Osteoblast (primary cell): Measurements from ENCODE around the gene CCDC184. TPM values are rescaled to one million over a fixed set of nuclear protein-coding genes. Genes with fewer than 3 reads are reported as not detected.
A peak's percentile ranks its signal among the peaks of the same experiment; 100 is the strongest.
"Not testable (repeated sequence)": the region's sequence is repeated elsewhere in the genome, so short reads cannot be mapped to it uniquely, and the experiment has no call there.

Source experiments
- DNase-seq: peaks from one replicate; pipeline ENCODE4 v3.0.0; 2011; ENCODE audit warnings: low spot score, mixed read lengths; ENCODE audit not compliant: insufficient read length; ENCODE audit errors: missing footprints
- H2AFZ ChIP-seq: 2 replicates; pipeline ENCODE4 v1.6.0; 2011; ENCODE audit warnings: mild to moderate bottlenecking, low read length
- H3K27ac ChIP-seq: 2 replicates; pipeline ENCODE4 v1.5.1; 2011; ENCODE audit warnings: mild to moderate bottlenecking, low read depth, low read length, moderate library complexity
- H3K27me3 ChIP-seq: 2 replicates; pipeline ENCODE4 v1.6.0; 2012; ENCODE audit warnings: mild to moderate bottlenecking, control low read depth, inconsistent platforms, low read length, moderate library complexity; ENCODE audit not compliant: insufficient read depth
- H3K36me3 ChIP-seq: 2 replicates; pipeline ENCODE4 v1.5.1; 2011; ENCODE audit warnings: mild to moderate bottlenecking, low read length, control low read depth, moderate library complexity; ENCODE audit not compliant: insufficient read depth
- H3K4me1 ChIP-seq: 2 replicates; pipeline ENCODE4 v1.5.1; 2011; ENCODE audit warnings: mild to moderate bottlenecking, low read length, control low read depth, moderate library complexity; ENCODE audit not compliant: insufficient read depth
- H3K4me2 ChIP-seq: 2 replicates; pipeline ENCODE4 v1.6.0; 2011; ENCODE audit warnings: mild to moderate bottlenecking, low read length; ENCODE audit not compliant: insufficient read depth
- H3K4me3 ChIP-seq: fragments of 200-600 bp; sonication (generic); 3 replicates; pipeline ENCODE4 v1.5.1; 2012; ENCODE audit warnings: mild to moderate bottlenecking, low read length, inconsistent platforms; ENCODE audit not compliant: insufficient read depth
- H3K79me2 ChIP-seq: 2 replicates; pipeline ENCODE4 v1.6.0; 2012; ENCODE audit warnings: mild to moderate bottlenecking, low read length, control low read depth, inconsistent platforms; ENCODE audit not compliant: insufficient read depth
- H3K9me3 ChIP-seq: 2 replicates; pipeline ENCODE4 v1.5.1; 2011; ENCODE audit warnings: low read depth, low read length, control low read depth
- H4K20me1 ChIP-seq: 2 replicates; pipeline ENCODE4 v1.6.0; 2012; ENCODE audit warnings: mild to moderate bottlenecking, low read length, control low read depth; ENCODE audit not compliant: insufficient read depth
- total RNA-seq: library from RNA; depleted of rRNA; stranded (reverse); fragments of >200 nt; gene quantifications from 2 replicates; pipeline ENCODE4 v1.2.3, GENCODE V29; 2012
- TF ChIP-seq, protein P1 (sequence below): IDR thresholded peaks from 2 replicates; pipeline ENCODE4 v1.5.1; 2011; ENCODE audit warnings: mild to moderate bottlenecking, low read depth, low read length, moderate library complexity; ENCODE audit errors: extremely low read depth

CCDC184 gene
- total RNA-seq, 1 donor: under 0.01 TPM

DNA sequence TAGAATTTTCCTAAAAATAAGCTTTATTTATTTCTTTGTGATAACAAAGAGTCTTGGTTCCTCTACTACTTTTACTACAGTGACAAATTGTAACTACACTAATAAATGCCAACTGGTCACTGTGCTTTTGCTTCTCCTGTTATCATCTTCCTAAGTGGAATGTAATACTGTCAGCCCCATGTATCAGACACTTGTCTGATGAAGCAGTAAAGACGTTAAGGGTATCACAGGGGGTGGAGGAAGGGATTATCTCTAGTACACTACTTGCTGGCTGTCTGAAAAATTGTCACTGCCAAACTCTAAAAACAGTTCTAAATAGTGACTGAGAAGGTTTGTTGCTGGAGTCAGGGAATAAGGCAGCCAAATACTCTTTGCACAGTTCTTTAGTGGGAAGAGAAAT, 37.5 kb upstream of the CCDC184 start:
- Histone ChIP-seq H3K27me3 (no peaks in the 10 kb centered on the region), H3K4me2 (no peak overlapping the region), H3K4me3 (no peak overlapping the region), H3K9me3 (no peaks in the 10 kb centered on the region), H4K20me1 (no peaks in the 10 kb centered on the region), H2AFZ (no peak overlapping the region), H3K36me3 (peaks cover 70% of the 10 kb centered on the region), H3K27ac (no peak overlapping the region), H3K4me1 (no peaks in the 10 kb centered on the region), H3K79me2 (no peaks in the 10 kb centered on the region)
- DNase-seq: no peak
- TF ChIP-seq, protein P1, sequence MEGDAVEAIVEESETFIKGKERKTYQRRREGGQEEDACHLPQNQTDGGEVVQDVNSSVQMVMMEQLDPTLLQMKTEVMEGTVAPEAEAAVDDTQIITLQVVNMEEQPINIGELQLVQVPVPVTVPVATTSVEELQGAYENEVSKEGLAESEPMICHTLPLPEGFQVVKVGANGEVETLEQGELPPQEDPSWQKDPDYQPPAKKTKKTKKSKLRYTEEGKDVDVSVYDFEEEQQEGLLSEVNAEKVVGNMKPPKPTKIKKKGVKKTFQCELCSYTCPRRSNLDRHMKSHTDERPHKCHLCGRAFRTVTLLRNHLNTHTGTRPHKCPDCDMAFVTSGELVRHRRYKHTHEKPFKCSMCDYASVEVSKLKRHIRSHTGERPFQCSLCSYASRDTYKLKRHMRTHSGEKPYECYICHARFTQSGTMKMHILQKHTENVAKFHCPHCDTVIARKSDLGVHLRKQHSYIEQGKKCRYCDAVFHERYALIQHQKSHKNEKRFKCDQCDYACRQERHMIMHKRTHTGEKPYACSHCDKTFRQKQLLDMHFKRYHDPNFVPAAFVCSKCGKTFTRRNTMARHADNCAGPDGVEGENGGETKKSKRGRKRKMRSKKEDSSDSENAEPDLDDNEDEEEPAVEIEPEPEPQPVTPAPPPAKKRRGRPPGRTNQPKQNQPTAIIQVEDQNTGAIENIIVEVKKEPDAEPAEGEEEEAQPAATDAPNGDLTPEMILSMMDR: no peak

DNA sequence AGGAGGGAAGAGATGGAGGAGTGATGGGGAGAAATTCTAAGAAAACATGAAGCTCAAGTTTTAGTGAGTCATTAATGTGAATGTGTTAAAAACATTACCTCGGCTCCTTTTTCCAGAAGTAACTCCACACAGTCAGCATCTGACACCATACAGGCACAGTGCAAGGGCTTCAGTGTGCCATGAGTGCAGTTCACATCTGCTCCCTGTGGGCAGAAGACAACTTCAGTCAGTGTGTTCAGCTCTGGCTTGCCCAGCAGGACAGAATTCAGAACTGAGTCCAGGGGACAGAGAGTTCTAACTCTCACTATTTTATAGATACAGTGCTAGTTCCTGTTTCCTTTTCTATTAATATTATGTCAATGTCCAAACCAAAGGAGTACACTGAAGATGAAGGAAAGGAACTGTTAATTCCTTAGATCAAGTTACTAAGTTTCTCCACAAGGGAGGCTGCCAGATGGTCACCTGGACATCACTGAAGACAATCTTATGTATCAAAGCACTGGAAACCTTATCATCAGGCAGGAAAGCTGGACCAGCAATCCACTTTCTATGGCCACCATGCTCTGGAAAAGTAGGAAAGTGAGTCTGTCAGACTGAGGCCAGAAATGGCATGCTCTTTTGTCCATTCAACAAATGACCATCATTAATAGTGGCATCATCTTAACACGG, 32.2 kb upstream of the CCDC184 start:
- H3K36me3 ChIP-seq: peaks cover 57% of the 10 kb centered on the region
- H3K4me3 ChIP-seq: no peak overlapping the region
- no peak for DNase-seq
- H3K27me3 ChIP-seq: no peaks in the 10 kb centered on the region
- H3K4me2 ChIP-seq: no peak overlapping the region
- H3K27ac ChIP-seq: no peak overlapping the region
- H3K4me1 ChIP-seq: peaks cover under 1% of the 10 kb centered on the region
- TF ChIP-seq, protein P1: no peak
- H4K20me1 ChIP-seq: peaks cover under 1% of the 10 kb centered on the region
- no peak overlapping the region for H2AFZ ChIP-seq
- H3K9me3 ChIP-seq: no peaks in the 10 kb centered on the region
- peaks cover 17% of the 10 kb centered on the region for H3K79me2 ChIP-seq

DNA sequence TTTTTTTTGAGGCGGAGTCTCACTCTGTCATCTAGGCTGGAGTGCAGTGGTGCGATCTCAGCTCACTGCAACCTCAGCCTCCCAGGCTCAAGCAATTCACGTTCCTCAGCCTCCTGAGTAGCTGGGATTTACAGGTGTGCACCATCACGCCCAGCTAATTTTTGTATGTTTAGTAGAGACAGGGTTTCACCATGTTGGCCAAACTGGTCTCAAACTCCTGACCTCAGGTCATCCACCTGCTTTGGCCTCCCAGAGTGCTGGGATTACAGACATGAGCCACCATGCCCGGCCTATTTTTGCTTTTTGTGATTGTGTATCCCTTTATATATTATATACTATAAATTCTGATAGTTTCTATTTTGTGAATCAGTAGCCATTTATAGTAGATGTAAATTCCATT, 27.7 kb upstream of the CCDC184 start:
- not testable (repeated sequence) for H3K9me3 ChIP-seq, H3K4me3 ChIP-seq, H3K27me3 ChIP-seq, H4K20me1 ChIP-seq, H3K4me2 ChIP-seq, DNase-seq, H2AFZ ChIP-seq, H3K27ac ChIP-seq
- peaks cover 28% of the 10 kb centered on the region for H3K79me2 ChIP-seq
- H3K36me3 ChIP-seq: peaks cover 19% of the 10 kb centered on the region
- peaks cover 11% of the 10 kb centered on the region for H3K4me1 ChIP-seq

DNA sequence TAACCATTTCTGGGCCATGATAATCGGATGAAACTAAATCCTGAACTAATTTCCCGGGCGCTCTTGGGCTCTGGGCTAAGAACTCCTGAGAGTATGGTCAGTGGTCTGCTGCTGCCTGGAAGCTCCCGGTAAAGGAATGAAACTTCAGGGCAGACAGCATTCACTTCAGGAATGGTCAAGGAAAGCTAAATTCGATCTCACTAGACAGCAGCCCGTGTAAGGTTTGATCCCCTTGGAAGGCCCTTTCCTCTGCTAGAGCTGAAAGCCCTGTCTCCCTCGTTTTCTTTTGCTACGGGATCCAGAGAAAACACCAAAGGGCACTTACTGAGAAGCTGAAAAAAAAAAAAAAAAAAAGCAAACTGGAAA, 26.8 kb upstream of the CCDC184 start:
- H3K79me2 ChIP-seq: peaks cover 28% of the 10 kb centered on the region
- peak overlapping the region; percentile 30 for H3K27ac ChIP-seq
- peaks cover 4% of the 10 kb centered on the region for H3K27me3 ChIP-seq
- H3K4me1 ChIP-seq: peaks cover 11% of the 10 kb centered on the region
- TF ChIP-seq, protein P1: no peak
- H3K9me3 ChIP-seq: no peaks in the 10 kb centered on the region
- peaks cover 2% of the 10 kb centered on the region for H4K20me1 ChIP-seq
- peaks cover 11% of the 10 kb centered on the region for H3K36me3 ChIP-seq
- H3K4me3 ChIP-seq: peak overlapping the region; percentile 94
- DNase-seq: no peak
- H3K4me2 ChIP-seq: peak overlapping the region; percentile 92
- peak overlapping the region; percentile 96 for H2AFZ ChIP-seq
